Eye (tissue), 1 donor: ENCODE measurements around the gene CHD1L.
"Not testable (repeated sequence)": the region's sequence is repeated elsewhere in the genome, so short reads cannot be mapped to it uniquely, and the experiment has no call there.

Source experiments
- DNase-seq: peaks from one replicate; pipeline ENCODE4 v3.0.0-alpha.2; 2015

CHD1L gene

DNA sequence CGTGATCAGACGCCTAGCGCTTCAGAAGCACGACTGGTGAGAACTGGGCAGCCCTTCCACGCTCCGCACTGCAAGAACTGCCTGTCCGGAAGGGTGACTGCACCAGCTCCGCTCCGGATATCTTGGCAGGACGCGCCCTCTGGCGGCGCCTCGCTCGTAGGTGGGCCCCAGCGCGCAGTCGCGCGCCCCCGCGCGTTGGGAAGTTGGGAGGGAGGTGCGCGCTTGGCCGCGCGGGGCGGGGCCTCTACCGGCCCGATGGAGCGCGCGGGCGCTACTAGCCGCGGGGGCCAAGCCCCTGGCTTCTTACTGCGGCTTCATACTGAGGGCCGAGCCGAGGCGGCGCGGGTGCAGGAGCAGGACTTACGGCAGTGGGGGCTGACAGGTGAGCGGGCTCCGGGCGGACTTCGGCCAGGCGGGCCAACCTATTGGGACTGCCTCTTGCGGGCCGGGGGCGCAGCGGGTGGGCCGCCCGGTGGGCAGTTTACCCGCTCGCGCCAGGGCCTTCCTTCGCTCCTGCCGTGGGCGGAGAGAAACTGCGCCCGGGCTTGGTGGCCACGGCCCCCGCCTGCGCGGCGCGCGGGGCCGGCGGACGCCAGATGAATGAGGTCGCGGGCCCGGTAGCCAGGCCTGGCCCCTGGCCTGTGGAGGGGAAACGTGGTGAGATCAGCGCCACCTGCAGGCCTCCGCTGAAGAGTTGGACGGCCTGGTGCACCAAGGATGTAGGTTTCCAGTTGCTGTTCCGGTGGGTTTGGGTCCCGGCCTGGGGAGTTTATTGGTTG lies at the start of gene CHD1L:
Gene CHD1L, plus strand, starts transcription at position 236 of the 779 bp plus-strand sequence. Its CDS starts 20 bp downstream, at position 256.
- peak; percentile 97 for DNase-seq

DNA sequence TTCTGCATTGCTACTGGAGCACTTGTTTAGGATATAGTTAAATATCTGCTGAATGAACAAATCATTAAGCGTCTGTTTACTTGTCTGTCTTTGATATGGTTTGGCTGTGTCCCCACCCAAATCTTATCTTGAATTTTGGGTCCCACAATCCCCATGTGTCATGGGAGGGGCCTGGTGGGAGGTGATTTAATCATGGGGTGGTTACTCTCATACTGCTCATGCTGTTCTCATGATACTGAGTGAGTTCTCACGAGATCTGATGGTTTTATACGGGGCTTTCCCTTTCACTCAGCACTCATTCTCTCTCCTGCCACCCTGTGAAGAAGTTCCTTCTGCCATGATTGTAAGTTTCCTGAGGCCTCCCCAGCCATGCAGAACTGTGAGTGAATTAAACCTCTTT lies 45.2 kb upstream of the CHD1L start:
- not testable (repeated sequence) for DNase-seq

DNA sequence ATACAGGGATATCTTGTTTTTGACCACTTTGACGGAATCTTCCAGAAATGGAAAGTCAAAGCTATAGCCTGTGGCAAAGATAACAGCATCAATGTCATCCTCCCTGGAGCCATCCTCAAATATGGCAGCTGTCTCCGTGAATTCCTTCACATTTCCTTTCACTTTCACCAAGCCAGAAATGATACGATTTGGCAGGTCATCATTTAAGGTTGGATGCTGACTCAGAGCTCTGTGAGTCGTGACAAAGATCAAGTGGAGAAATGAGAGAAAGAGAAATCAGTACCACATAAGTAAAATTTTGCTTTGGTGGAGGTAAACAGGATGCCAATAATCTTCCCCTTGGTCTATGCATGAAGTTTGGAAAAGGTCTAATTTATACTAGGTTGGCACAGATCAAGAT lies 41.2 kb upstream of the CHD1L start:
- peak; percentile 11 for DNase-seq

DNA sequence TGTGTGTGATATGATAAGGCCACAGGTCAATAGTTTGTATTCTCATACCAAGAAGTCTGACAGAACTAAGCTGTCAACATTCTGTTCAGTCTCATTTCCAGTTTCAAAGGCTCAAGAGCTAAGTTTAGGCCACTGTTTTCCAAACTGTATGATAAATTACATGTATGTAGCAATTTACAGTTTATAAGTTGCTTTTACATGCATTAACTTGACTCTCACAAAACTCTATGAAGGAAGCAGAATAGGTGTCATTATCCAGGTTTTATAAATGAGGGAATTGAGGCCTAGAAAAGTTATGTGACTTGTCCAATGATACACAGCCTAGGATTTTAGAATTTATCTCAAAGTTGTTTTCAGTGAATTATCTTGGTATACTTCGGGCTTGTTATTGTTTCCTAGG lies 40.7 kb upstream of the CHD1L start:
- DNase-seq, result no peak

DNA sequence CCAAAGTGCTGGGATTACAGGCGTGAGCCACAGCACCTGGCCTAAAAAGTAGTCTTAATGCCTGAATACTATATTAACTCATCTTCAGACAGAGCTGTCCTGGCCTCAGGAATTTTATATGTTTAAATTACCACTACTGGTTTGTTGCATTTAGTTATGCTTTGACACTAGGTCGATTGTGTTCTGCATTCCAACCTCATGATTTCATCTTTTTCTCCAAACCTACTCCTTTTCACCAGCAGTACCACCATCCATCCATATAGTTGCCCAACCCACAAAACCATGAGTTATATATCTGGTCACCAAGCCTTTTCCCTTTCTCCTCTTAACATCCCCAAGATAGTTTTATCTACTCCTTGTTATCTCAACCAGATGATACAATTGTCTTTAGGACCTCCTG lies 39.9 kb upstream of the CHD1L start:
- no peak for DNase-seq

DNA sequence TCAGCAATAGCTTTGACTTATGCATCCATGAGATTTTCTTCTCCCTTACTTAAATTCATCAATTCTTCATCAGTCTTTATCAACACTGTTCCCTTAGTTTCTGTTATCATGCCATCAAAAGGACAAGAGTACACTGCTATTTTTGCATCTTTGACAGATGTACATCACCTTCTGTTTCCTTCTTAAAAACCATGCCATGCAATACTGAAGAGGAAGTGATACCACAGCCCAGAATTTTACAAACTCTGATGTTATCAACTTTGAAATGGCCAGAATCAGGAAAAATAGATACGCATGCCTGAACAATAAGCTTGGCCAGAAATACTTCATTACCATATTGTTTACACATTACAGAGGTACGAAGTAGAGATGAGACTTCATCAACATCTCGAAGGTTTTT lies 38.4 kb upstream of the CHD1L start:
- DNase-seq, result no peak

DNA sequence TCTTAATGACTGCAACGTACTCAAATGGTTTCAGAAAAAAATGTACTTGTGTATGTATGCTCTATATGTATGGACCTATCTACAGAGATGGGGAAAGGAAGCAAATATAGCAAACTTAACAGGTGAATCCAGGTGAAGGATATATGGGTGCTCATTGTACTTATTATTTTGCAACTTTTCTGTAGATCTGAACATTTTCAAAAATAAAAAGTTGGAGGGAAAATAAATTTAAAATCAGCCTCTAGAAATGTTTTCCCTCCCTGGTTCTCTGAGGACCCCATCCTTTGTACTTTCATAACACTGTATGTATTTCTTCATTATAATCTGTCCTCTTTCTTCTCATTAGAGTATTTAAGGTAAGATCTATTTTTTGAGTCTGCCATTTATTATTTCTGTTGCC lies 35.3 kb upstream of the CHD1L start:
- DNase-seq, result no peak

DNA sequence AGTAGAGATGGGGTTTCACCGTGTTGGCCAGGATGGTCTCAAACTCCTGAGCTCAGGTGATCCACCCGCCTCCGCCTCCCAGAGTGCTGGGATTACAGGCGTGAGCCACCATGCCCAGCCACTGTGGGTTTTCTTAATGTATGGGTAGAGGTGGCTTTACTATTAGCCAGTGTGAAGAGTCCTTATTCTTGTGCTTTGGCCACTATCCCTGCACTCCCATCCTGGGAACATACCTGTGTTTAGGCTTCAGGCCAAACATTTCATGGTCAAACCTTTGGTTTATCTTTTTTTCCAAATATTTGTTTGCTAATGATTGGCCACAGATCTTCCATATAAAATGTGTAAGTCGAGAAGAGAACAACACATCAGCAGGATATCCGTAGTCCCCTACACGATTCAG lies 33.9 kb upstream of the CHD1L start:
- DNase-seq, result no peak

DNA sequence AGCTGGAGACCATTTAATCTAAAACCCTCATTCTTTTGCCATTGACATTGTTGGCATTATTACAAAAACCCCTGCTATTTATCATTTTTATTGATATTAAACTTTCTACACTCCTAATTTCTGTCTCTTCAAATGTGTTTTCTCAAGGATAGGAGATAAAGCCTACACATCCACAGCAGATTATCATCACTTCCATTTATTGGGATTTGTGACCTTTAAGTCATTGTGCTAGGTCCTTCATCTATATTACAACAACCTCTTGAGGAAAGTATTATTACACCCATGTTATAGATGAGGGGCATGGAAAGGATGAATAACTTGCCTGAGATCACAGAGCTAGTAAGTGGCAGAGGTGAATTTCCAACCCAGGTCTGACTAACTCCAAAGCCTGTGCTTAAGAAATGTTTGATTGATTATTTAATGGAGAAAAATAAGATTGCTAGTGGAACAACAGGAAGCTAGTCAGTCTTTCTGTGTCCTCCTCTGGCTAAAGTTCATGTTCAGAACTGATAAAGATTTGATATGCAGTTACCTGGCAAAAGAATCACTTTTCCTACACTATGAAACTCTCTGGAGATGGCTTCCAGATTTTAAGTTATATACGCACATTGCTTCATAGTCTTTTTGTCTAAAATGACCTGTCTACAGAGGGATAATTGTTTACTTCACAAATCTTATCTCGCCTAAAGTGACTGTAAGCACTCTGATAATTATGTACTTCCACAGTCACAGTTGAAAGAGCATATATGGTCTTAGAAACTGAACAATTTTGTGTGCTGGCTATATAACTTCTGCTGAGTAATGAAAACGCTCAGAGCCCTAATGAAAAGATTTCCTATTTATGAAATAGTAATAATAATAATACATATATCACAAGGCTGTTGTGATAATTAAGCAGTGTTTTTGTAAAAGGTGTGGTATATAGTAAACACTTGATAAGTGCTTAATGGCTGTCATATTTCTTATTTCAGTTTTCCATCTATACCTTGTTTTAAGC lies 32.4 kb upstream of the CHD1L start:
- DNase-seq, result no peak

DNA sequence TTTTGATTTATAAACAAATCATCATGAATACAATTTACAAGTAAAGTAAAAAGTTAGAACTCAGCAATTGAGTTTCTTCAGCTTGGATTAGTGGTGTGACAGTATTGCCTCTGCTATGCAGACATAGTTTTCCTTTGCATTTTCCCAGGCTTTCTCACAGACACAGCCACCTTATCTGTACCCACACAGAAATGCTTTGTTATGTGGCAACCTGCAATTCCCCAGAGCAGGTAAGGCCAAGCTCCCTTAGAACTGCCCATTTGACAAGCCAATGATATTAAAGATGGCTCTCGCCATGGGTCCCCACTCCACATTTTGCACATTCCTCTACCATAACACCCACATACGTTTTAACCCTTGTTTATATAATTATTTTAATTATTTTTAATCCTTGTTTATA lies 31.5 kb upstream of the CHD1L start:
- DNase-seq, result no peak

DNA sequence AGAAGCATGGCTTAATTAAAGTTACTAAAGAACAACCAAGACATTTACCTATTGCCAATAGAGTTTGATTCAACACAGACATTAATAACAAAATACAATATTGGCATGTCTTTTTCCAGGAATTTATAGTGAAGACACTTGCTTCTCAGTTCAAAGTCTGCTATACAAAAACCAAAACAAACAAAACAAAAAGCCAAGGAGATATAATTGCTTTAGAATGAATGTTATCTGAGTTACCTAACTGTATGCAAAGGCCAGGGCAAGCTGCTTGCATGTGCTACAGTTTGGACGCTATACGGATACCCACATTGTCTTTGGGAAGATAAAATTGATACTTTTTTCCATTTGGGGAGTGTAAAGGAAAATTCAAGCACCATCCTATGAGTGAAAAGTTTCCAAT lies 30.9 kb upstream of the CHD1L start:
- no peak for DNase-seq

DNA sequence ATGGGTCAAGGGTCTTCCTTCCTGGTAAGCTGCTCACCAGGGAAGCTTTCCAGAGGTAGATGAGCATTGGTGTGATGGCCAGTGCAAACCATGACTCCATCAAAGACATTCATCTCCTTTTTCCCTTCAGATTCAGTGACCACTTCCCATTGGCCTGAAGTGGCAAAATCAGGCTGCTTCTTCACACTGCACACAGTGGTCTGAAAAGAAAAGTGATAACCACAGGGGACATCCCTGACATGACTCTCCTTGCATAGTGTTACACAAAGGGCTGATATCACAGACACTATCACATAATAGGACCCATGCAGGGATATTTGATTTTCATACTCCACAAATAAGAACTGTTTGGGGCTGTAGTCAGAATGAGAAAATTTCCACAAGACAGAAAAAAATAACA lies 29.2 kb upstream of the CHD1L start:
- no peak for DNase-seq

DNA sequence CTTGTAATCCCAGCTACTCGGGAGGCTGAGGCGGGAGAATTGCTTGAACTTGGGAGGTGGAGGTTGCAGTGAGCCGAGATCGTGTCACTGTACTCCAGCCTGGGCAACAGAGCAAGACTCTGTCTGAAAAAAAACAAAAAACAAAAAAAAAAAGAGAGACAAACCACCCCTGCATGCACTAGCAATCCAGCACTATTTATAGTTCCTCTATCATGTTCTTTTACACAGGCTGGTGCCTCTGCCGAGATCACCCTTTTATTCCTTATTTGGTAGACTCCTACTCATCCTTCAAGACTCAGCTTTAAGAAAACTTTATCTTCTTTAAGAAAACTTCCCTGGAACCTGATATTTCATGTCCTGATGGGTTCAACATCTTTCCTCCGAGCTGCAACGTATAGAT lies 28.2 kb upstream of the CHD1L start:
- DNase-seq, result no peak

DNA sequence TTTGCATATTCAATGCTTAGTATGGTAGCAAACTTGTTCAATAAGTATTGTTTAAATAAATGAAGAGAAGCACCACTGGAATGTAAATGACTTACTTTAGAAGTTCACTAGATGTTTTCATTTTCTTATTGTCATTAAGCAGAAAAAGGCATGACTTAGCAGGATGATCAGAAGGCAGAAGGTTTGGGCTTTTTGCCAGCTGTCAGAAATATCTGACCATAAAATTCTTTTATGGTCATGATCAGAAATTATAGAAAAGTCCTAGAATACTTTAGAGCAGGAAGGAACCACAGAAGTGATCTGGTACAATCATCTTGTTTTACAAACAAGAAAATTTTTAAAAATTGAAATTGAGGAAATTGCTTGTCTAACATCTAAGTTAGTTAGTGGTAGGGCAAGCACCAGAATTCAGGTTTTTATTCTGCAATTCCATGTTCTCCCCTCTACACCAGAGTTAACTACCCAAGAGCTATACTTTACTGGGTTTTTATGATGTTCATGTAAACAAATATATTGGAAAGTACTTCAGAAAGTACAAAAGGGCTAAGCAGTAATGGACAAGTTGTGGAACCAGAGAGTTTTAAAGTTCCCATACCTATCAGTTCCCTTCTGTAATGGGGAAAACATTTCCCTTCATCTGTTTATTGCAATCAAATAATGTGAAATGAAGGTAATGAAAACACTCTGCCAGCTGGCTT lies 27.5 kb upstream of the CHD1L start:
- DNase-seq, result no peak

DNA sequence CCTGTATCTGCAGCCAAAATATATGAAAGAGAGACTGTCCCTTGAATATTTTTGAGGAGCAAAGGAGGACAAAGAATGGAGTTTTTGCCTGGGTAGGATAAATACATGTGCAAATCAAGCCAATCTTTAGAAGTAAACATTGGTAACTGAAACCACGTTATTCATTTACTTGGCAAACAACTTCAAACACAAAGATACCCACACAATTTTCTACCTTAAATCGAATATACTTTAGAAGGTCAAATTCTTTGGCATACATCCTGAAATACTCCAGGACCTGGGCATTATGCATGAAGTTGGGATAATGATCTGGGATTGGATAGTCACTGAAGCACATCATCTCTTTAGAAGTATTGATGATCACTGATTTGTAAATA lies 27.0 kb upstream of the CHD1L start:
- no peak for DNase-seq

DNA sequence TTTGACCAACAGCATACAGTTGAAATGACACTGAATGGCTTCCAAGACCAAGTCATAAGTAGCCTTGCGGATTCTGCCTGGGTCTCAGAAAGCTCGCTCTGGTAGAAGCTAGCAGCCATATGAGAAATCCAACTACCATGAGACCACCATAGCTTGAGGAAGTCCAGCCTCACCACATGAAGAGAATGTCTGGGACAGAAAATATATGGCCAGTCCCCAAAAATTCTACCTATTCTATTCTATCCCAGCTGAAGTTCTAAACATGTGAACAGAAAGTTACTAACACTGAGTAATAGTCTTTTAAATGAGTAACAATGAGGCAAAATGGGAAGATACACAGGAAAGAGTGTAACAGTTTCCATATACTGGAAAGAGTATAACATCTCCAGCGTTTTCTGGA lies 26.4 kb upstream of the CHD1L start:
- no peak for DNase-seq

DNA sequence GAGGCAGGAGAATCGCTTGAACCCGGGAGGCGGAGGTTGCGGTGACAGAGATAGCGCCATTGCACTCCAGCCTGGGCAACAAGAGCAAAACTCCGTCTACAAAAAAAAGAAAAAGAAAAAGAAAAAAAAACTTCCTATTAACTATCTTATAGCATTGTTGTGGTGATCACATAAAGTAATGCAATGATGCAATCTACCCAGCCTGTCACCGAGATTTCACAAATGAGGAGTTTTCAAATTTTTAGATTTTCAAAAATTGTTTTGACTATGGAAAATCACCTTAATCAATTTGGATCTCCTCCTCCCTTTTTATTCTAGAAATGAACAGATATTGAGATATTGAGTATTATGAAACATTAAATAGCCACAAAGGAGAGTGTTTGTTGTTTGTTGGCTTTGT lies 25.3 kb upstream of the CHD1L start:
- DNase-seq, result no peak

DNA sequence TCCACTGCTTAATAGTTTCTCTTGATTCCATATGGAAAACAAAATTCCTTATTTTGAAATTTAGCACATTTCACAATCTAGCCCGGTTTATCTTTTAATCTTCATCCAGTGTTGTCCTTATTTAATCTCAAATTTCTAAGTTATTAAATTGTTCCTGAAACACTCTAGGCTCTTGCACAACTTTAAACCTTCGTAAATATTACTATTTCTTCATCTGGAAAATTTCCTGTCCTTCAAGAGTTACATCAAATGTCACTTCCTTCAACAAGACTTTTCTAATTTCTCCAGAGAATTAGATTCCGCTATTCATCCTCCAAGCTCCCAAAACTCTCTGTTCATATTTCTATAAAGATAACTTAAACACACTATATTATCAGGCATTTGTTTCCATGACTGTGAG lies 23.9 kb upstream of the CHD1L start:
- DNase-seq, result no peak

DNA sequence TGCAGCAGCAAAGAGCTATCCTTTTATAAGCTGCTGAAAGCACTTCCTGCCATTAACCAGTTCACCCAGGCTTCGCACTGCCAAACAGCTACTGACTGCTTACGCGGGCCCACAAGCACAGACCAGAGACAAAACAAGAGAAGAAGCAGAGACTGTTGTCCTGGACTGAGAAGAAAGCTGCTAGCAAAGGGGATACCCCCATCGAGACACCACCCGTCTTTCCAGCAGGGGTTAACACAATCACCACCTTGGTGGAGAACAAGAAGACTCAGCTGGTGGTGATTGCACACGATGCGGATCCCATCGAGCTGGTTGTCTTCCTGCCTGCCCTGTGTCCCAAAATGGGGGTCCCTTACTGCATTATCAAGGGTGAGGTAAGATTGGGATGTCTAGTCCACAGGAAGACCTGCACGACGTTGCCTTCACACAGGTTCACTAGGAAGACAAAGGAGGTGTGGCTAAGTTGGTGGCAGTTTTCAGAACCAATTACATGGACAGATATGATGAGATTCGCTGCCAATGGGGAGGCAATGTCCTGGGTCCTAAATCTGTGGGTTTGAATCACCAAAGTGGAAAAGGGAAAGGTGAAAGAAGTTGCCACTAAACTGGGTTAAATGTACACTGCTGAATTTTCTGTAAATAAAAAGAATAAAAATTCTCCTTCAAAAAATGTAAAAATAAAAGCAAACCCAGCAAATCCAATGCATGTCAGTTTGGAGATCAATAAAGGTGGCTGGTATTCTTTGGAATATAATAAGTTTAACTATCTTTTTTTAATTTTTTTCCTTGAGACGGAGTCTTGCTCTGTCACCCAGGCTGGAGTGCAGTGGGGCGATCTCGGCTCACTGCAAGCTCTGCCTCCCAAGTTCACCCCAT lies 18.5 kb upstream of the CHD1L start:
- no peak for DNase-seq

DNA sequence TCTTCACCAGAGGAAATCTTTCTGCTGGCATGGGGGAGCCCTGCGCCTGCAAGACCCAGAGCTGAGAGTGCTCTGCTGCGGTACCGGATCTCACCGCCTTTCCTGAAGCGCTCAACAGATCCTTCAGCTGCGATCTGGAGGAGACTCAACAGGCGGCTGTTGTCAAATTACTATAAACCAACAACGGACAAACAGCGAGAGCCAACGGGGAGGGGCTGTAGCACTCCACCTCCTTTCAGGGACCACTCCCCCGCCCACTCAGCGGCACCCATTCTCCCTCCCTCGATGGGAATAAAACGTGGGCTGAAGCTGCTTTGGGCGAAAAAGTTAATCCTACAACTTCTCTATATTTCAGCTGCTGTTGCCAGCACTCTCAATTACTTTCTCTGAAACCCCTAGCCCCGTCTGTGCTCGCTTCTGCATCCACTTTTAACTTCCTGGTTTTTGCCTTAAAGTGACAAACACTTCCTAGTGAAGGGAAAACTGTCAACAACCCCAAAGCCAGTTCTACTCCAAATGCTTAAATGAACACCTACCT lies 17.2 kb upstream of the CHD1L start, which contains the start of gene FMO5:
Gene FMO5, minus strand, starts transcription at position 147 of the 538 bp plus-strand sequence. CDS start 310 bp downstream, outside the sequence.
- DNase-seq, result peak; percentile 71

DNA sequence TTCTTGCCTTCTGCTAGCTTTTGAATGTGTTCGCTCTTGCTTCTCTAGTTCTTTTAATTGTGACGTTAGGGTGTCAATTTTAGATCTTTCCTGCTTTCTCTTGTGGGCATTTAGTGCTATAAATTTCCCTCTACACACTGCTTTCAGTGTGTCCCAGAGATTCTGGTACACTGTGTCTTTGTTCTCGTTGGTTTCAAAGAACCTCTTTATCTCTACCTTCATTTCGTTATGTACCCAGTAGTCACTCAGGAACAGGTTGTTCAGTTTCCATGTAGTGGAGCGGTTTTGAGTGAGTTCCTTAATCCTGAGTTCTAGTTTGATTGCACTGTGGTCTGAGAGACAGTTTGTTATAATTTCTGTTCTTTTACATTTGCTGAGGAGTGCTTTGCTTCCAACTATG lies 11.5 kb upstream of the CHD1L start:
- not testable (repeated sequence) for DNase-seq

DNA sequence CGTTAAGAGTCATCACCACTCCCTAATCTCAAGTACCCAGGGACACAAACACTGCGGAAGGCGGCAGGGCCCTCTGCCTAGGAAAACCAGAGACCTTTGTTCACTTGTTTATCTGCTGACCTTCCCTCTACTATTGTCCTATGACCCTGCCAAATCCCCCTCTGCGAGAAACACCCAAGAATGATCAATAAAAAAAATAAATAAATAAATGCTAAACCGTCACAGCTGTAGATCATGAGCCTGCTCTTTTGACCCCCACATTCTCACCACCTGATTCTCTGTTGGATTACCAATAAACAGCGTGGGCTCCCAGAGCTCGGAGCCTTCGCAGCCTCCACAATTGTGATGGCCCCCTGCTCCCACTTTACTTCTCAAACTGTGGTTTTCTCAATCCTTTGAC lies 8.6 kb upstream of the CHD1L start:
- not testable (repeated sequence) for DNase-seq
